DOHH2 (cell line): ENCODE results near the gene NRXN3.

Source experiments
- H3F3A ChIP-seq: fragments of 200-600 bp; sonication (generic), shearing (Covaris generic); 2 replicates; pipeline ENCODE4 v1.6.0; 2016; ENCODE audit warnings: antibody characterized with exemption, mild to moderate bottlenecking; ENCODE audit not compliant: control insufficient read depth, insufficient read depth
- H3K27ac ChIP-seq: fragments of 200-600 bp; sonication (generic); 2 replicates; pipeline ENCODE4 v1.5.1; 2014; ENCODE audit warnings: low read depth, mild to moderate bottlenecking, low read length, moderate library complexity
- H3K27me3 ChIP-seq: fragments of 200-600 bp; sonication (generic); 2 replicates; pipeline ENCODE4 v1.6.1; 2014; ENCODE audit warnings: mild to moderate bottlenecking, low read length, mixed read lengths; ENCODE audit not compliant: control insufficient read depth
- H3K36me3 ChIP-seq: fragments of 200-600 bp; sonication (generic); 2 replicates; pipeline ENCODE4 v1.6.1; 2014; ENCODE audit warnings: mild to moderate bottlenecking, low read length, moderate library complexity, mixed read lengths; ENCODE audit not compliant: control insufficient read depth
- H3K4me1 ChIP-seq: fragments of 200-600 bp; sonication (generic); 2 replicates; pipeline ENCODE4 v1.6.1; 2014; ENCODE audit warnings: mild to moderate bottlenecking, low read length, mixed read lengths; ENCODE audit not compliant: control insufficient read depth
- H3K4me2 ChIP-seq: fragments of 200-600 bp; sonication (generic); 2 replicates; pipeline ENCODE4 v1.6.0; 2014; ENCODE audit warnings: mild to moderate bottlenecking, low read length, moderate library complexity
- H3K4me3 ChIP-seq: fragments of 200-600 bp; sonication (generic); 2 replicates; pipeline ENCODE4 v1.5.1; 2014; ENCODE audit warnings: mild to moderate bottlenecking, low read length, mixed read lengths
- H3K79me2 ChIP-seq: fragments of 200-600 bp; sonication (generic); 2 replicates; pipeline ENCODE4 v1.6.1; 2014; ENCODE audit warnings: mild to moderate bottlenecking, low read length, mixed read lengths; ENCODE audit not compliant: control insufficient read depth
- H3K9me2 ChIP-seq: fragments of 200-600 bp; sonication (generic); replicated peaks from 2 replicates; pipeline ENCODE4 v1.6.1; 2014; ENCODE audit warnings: mild to moderate bottlenecking, low read length, mixed read lengths; ENCODE audit not compliant: control insufficient read depth
- H3K9me3 ChIP-seq: fragments of 200-600 bp; sonication (generic); 2 replicates; pipeline ENCODE4 v1.6.1; 2014; ENCODE audit warnings: antibody characterized with exemption, low read length, mixed read lengths; ENCODE audit not compliant: control insufficient read depth, insufficient read depth
- H4K20me1 ChIP-seq: fragments of 200-600 bp; sonication (generic); 2 replicates; pipeline ENCODE4 v1.6.0; 2014; ENCODE audit warnings: low read depth, mild to moderate bottlenecking, antibody characterized with exemption, low read length, moderate library complexity; ENCODE audit not compliant: control insufficient read depth, insufficient read depth
- EZH2phosphoT487 ChIP-seq: fragments of 200-600 bp; sonication (generic); IDR thresholded peaks from 2 replicates; pipeline ENCODE4 v1.6.1; 2017; ENCODE audit warnings: borderline replicate concordance, mild to moderate bottlenecking, antibody characterized with exemption, low read length, moderate library complexity, mixed read lengths
- TF ChIP-seq, protein P1 (sequence below): fragments of 200-600 bp; sonication (generic); IDR thresholded peaks from one replicate; pipeline ENCODE4 v1.5.1; 2014; ENCODE audit warnings: antibody characterized with exemption, mild to moderate bottlenecking, low read depth, low read length; ENCODE audit not compliant: poor library complexity, severe bottlenecking

NRXN3 gene

GRCh38 chr14:78608998-78609787, 439.0 kb downstream of the NRXN3 start:
- no peaks in the 10 kb centered on the region for H4K20me1 ChIP-seq
- H3K9me3 ChIP-seq = no peaks in the 10 kb centered on the region
- no peaks in the 10 kb centered on the region for H3K79me2 ChIP-seq
- H3K4me3 ChIP-seq = no peak overlapping the region
- no peak for TF ChIP-seq EZH2phosphoT487
- TF ChIP-seq, protein P1, sequence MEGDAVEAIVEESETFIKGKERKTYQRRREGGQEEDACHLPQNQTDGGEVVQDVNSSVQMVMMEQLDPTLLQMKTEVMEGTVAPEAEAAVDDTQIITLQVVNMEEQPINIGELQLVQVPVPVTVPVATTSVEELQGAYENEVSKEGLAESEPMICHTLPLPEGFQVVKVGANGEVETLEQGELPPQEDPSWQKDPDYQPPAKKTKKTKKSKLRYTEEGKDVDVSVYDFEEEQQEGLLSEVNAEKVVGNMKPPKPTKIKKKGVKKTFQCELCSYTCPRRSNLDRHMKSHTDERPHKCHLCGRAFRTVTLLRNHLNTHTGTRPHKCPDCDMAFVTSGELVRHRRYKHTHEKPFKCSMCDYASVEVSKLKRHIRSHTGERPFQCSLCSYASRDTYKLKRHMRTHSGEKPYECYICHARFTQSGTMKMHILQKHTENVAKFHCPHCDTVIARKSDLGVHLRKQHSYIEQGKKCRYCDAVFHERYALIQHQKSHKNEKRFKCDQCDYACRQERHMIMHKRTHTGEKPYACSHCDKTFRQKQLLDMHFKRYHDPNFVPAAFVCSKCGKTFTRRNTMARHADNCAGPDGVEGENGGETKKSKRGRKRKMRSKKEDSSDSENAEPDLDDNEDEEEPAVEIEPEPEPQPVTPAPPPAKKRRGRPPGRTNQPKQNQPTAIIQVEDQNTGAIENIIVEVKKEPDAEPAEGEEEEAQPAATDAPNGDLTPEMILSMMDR = no peak
- no peaks in the 10 kb centered on the region for H3F3A ChIP-seq
- no peak overlapping the region for H3K27ac ChIP-seq
- H3K9me2 ChIP-seq = no peaks in the 10 kb centered on the region
- no peaks in the 10 kb centered on the region for H3K4me1 ChIP-seq
- no peaks in the 10 kb centered on the region for H3K27me3 ChIP-seq
- no peaks in the 10 kb centered on the region for H3K36me3 ChIP-seq
- no peak overlapping the region for H3K4me2 ChIP-seq

- Histone ChIP-seq H3K4me2 (no peak overlapping the region), H3K4me1 (no peaks in the 10 kb centered on the region), H3K27me3 (no peaks in the 10 kb centered on the region), H4K20me1 (no peaks in the 10 kb centered on the region), H3K9me3 (no peaks in the 10 kb centered on the region), H3K79me2 (no peaks in the 10 kb centered on the region), H3K36me3 (no peaks in the 10 kb centered on the region), H3F3A (no peaks in the 10 kb centered on the region), H3K9me2 (no peaks in the 10 kb centered on the region), H3K27ac (no peak overlapping the region), H3K4me3 (no peak overlapping the region)
- TF ChIP-seq, protein P1 = no peak
- no peak for TF ChIP-seq EZH2phosphoT487
Observed at GRCh38 chr14:78610994-78611393, 440.8 kb downstream of the NRXN3 start.

DNA sequence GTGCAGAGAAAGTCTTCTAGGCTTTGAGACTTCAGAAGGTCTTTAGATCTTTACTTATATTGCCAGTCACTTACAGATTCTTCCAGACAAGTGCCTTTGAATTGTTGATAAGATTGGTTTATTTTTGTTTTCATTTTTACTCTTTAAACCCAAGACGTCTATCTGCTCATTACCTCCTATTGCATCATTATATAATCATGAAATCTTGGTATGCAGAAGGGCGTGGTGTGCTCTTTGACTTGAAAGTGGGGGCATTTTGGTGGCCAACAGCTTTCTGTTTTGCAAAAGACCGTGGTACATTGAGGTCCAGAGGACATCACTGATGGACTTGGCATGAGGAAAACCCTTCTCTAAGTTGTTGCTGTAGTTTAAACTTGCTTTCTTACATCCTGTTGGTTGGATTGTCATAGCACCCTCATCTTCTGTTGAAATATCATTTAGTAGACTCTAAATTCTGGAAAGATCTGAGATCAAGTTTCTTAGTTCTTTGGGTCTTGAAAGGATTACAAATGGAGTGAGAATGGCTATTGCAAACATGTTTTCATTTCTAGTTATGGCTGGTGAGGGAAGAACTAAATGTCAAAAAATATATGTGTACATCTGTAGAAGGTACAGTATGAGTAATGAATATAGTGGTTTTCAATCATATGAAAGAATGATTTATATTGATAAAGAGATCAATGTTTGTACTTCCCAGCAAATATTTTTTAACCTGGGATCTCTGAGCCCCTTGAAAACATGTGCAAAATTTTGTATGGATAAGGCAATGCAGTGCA, 441.8 kb downstream of the NRXN3 start:
- TF ChIP-seq EZH2phosphoT487 = no peak
- TF ChIP-seq, protein P1 = no peak
- H3K79me2 ChIP-seq = no peaks in the 10 kb centered on the region
- no peaks in the 10 kb centered on the region for H3F3A ChIP-seq
- H3K27me3 ChIP-seq = no peaks in the 10 kb centered on the region
- no peak overlapping the region for H3K4me3 ChIP-seq
- H3K36me3 ChIP-seq = no peaks in the 10 kb centered on the region
- H3K4me1 ChIP-seq = no peaks in the 10 kb centered on the region
- no peaks in the 10 kb centered on the region for H3K9me3 ChIP-seq
- H3K9me2 ChIP-seq = no peaks in the 10 kb centered on the region
- H4K20me1 ChIP-seq = no peaks in the 10 kb centered on the region
- H3K4me2 ChIP-seq = no peak overlapping the region
- H3K27ac ChIP-seq = no peak overlapping the region
